GM21360 (cell line): ENCODE data around the gene GNAQ.

Experiments used
- ATAC-seq: cut with Tn5 transposase; IDR thresholded peaks from one replicate; pipeline ENCODE4 v1.9.1; 2021; ENCODE audit warnings: mild to moderate bottlenecking, moderate library complexity; ENCODE audit not compliant: unreplicated experiment

GNAQ gene

GRCh38 chr9:78004478-78005229 is 27.0 kb downstream of the GNAQ start:
- no peak for ATAC-seq

DNA sequence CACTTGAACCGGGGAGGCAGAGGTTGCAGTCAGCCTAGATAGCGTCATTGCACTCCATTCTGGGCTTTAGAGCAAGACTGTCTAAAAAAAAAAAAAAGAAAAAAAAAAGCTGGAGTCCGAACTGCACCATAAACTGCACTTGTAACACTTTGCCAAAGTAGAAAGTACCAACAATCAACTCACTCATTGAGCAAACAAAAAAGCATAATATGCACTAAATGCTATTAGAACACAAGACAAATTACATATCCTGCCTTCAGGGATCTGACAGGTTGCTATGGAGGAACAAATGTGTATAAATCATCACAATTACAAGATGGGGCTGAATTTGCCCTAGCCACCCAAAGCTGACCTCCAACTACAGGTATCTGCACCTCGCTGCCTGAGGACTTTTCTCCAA is 27.9 kb downstream of the GNAQ start:
- no peak for ATAC-seq

GRCh38 chr9:78001946-78002731 is 29.5 kb downstream of the GNAQ start:
- ATAC-seq, result no peak

DNA sequence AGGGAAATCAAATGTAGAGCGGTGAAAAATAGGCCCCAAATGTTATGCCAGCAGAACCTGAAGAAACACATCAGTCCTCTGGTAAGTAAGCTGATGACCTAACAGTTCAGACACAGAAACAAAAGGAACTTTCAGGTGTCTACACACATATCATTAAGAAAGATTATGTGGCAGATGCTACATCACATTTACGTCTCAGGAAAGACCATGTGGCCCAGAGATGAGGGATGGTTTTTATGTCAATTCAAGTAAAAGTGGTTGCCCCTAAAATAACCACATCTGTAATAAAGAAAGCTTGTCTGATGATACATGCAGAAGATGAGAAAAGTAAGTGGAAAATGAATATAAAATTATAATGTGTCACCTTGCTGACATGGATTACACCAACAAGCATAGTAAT is 31.4 kb downstream of the GNAQ start:
- ATAC-seq, result no peak

GRCh38 chr9:77999231-77999631 is 32.4 kb downstream of the GNAQ start:
- ATAC-seq, result no peak

DNA sequence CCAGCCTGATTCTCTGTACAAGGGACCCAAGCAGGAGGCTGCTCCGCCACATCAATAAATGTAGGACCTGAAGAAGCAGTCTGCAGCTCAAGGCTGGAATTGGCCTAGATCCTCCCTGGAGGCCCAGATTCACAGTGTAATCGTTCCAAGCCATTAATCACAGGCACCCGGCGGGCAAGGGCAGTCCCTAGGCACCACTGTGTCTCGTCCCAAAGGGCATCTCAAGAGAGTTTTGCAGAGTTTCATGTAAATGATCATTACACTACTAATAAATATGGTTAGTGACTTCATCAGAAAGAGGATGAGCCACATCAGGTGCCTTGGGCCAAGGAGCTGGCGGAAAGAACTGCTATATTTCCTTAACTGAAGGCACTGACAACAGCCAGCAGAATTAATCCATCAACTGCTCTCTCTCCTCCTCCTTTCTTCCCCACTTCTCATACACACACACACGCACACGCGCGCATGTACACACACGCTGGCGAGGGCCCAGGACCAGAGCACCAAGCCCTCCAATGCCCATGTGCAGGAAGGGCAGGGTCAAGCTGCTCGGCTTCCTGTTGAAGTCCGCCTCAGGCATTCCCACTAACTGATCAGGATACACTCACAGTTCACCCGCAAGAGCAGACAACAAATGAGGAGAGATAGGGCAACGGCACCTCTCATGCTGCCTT is 33.9 kb downstream of the GNAQ start:
- no peak for ATAC-seq

GRCh38 chr9:77996696-77997095 is 34.9 kb downstream of the GNAQ start:
- no peak for ATAC-seq

DNA sequence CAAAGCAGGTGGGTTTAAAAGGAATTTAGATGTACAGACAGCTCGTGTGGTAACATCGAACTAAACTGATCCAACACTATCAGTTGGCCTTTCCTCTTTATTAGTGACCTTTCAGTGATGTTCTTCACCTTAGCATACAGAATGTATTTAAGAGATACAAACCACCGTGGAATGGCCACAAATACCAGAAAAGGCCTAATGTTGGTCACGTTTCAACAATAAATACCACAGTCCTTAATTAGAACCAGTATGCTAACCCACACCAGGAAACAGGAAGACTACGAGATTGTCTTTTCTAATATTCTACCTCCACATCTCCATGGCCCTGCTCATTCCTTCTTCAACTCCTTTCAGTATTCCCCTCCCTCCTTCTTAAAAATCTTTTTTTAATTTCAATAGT is 40.4 kb downstream of the GNAQ start:
- ATAC-seq, result no peak

GRCh38 chr9:77989909-77990308 is 41.7 kb downstream of the GNAQ start:
- ATAC-seq, result no peak

DNA sequence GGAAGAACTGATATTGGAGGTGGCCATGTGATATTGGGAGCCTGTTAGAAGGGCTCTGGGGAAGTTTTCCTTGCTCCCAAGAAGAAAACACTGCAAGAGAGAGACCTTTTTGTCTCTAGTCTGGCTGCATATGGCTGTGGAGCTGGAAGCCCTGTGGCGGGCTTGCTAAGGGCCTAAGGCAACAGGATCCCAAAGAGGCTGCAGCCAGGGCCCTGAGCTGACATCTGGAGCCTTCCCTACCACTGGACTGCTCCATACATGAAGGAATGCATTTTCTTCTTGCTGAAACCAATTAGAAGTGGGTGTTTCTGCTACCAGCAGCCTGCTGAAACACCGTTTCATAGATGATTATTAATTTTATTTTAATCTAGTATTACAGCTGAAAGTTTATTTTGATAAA is 42.2 kb downstream of the GNAQ start:
- ATAC-seq, result no peak

DNA sequence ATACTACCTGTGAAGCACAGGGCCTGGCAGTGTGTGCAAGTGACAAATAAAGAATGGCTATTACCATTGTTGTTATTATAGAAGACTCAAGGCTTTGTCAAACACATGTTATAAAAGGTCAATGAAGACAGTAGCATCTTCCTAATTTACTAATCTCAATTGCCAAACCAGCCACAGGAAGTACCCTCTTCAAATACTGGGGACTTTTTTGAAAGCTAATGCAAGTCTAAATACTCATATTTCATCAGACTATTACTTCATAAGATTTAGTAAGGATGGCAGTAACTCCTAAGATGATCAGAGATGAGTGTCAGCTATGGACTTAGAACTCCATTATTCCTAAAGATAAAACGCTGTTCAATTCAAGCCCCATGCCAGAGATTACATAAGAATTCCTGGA is 43.0 kb downstream of the GNAQ start:
- ATAC-seq, result no peak

DNA sequence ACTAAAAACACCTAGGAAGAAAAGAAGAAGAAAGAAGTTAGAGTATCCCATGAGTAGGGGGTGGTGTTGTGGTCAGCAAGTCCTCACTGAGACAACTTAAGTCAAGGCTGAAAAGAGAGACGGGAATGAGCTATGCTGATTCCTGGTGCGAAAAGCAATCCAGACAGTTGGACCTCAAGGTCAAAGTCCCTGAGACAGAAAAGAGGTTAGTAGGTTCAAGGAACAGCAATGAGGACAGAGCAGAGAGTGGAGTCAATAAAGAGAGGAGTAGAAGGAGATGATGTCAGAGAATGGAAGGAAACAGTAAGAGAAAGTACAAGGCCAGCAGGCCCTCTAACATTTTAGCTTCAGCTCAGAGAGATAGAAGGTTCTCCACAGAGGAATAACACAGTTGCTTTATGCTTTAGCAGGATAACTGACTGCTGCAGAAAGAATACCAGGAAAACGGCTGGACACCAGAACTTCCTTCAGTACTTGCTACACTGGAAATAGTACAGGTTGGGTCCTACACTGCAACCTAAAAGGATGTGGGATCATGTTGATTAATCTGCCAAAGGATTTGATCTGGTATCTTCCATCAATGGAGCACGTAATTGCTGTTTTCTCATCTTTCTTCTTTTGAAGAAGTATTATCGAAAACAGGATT is 43.6 kb downstream of the GNAQ start:
- no peak for ATAC-seq

GRCh38 chr9:77987081-77987656 is 44.4 kb downstream of the GNAQ start:
- no peak for ATAC-seq

- no peak for ATAC-seq
Measured at GRCh38 chr9:77985996-77986395, 45.6 kb downstream of the GNAQ start.

GRCh38 chr9:77983320-77983662 is 48.3 kb downstream of the GNAQ start:
- no peak for ATAC-seq

- no peak for ATAC-seq
Measured at GRCh38 chr9:77982581-77983319, 48.9 kb downstream of the GNAQ start.

- no peak for ATAC-seq
Measured at GRCh38 chr9:77981907-77982306, 49.7 kb downstream of the GNAQ start.

GRCh38 chr9:77981332-77981731 is 50.3 kb downstream of the GNAQ start:
- no peak for ATAC-seq

GRCh38 chr9:77980622-77981021 is 51.0 kb downstream of the GNAQ start:
- no peak for ATAC-seq

DNA sequence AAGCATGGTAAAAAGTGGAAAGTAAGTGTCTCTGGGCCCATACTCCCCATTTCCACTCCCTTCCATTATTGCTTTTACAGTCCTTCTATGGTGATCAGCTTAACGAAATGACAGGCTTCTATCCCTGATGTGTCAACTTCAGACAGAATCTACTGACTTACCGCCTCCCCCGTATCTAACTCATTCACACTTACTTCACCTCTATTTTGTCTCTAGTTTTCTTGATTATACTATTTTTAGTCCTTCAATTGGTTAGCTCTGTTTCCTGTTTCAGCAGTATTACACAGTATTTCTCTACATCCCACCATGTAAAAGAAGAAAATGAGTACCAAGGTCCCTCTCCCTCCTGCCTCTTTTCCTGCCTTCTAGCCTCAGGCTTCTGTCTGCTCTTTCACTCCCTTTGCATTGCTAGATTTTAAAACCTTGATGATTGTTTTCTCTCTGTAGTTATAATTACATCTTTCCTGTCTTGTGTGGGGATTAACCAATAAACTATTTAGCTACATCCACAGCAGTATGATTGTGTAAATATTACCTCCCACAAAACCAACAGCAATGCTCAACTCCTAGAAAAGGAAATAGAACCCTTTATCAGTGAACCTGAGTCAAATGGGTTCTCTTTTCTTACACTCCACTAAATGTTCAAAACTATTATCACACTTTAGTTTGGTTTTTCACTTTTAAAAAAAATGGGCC is 53.4 kb downstream of the GNAQ start:
- ATAC-seq, result no peak
